GM23338 (cell line): ENCODE measurements around the gene FATE1. TPM values are rescaled to one million over a fixed set of nuclear protein-coding genes. Genes with fewer than 3 reads are reported as not detected.

ENCODE experiments used
- ATAC-seq: fragments of 200-7000 bp; cut with Tn5 transposase; 3 replicates; pipeline ENCODE4 v1.9.1; 2020
- DNase-seq: peaks from one replicate; pipeline ENCODE4 v3.0.0-alpha.2; 2015; ENCODE audit warnings: low spot score
- H2AFZ ChIP-seq: fragments of 200-600 bp; sonication (generic); 2 replicates; pipeline ENCODE4 v1.8.0; 2016; ENCODE audit warnings: antibody characterized with exemption, mild to moderate bottlenecking, moderate library complexity
- H3F3A ChIP-seq: fragments of 200-600 bp; sonication (generic); replicated peaks from 2 replicates; pipeline ENCODE4 v1.8.0; 2017; ENCODE audit warnings: antibody characterized with exemption, mixed run types, low read depth
- H3K27ac ChIP-seq: fragments of 200-600 bp; sonication (generic); 2 replicates; pipeline ENCODE4 v1.6.1; 2016; ENCODE audit warnings: low read depth
- H3K27me3 ChIP-seq: fragments of 200-600 bp; sonication (generic); 2 replicates; pipeline ENCODE4 v1.8.0; 2016; ENCODE audit warnings: mild to moderate bottlenecking, mixed run types, moderate library complexity; ENCODE audit not compliant: insufficient read depth
- H3K36me3 ChIP-seq: fragments of 200-600 bp; sonication (generic); 2 replicates; pipeline ENCODE4 v1.8.0; 2016; ENCODE audit warnings: mild to moderate bottlenecking; ENCODE audit not compliant: insufficient read depth
- H3K4me1 ChIP-seq: fragments of 200-600 bp; sonication (generic); 2 replicates; pipeline ENCODE4 v1.8.0; 2016; ENCODE audit warnings: mild to moderate bottlenecking, moderate library complexity; ENCODE audit not compliant: insufficient read depth
- H3K4me2 ChIP-seq: fragments of 200-600 bp; sonication (generic); 2 replicates; pipeline ENCODE4 v1.7.1; 2017; ENCODE audit warnings: mixed run types
- H3K4me3 ChIP-seq: fragments of 200-600 bp; sonication (generic); 2 replicates; pipeline ENCODE4 v1.6.1; 2016; ENCODE audit warnings: mixed run types
- H3K79me2 ChIP-seq: fragments of 200-600 bp; sonication (generic); replicated peaks from 2 replicates; pipeline ENCODE4 v1.8.0; 2017; ENCODE audit warnings: mild to moderate bottlenecking; ENCODE audit not compliant: insufficient read depth
- H3K9me2 ChIP-seq: fragments of 200-600 bp; sonication (generic); 2 replicates; pipeline ENCODE4 v1.8.0; 2017; ENCODE audit not compliant: insufficient read depth
- H4K20me1 ChIP-seq: fragments of 200-600 bp; sonication (generic); replicated peaks from 2 replicates; pipeline ENCODE4 v1.8.0; 2017; ENCODE audit warnings: mild to moderate bottlenecking; ENCODE audit not compliant: insufficient read depth
- H3K27ac Mint-ChIP-seq: 2 replicates; pipeline ENCODE4 v1.8.0; 2020; ENCODE audit warnings: inconsistent platforms, mild to moderate bottlenecking, moderate library complexity, mixed read lengths
- H3K27me3 Mint-ChIP-seq: 3 replicates; pipeline ENCODE4 v1.8.0; 2022; ENCODE audit warnings: low read depth, mild to moderate bottlenecking, moderate library complexity, mixed read lengths, inconsistent platforms; ENCODE audit not compliant: insufficient read depth, poor library complexity
- H3K36me3 Mint-ChIP-seq: 3 replicates; pipeline ENCODE4 v1.8.0; 2021; ENCODE audit warnings: low read depth, mild to moderate bottlenecking, inconsistent platforms, moderate library complexity, mixed read lengths
- H3K4me1 Mint-ChIP-seq: 3 replicates; pipeline ENCODE4 v1.8.0; 2020; ENCODE audit warnings: mild to moderate bottlenecking, inconsistent platforms, mixed read lengths
- H3K4me3 Mint-ChIP-seq: 3 replicates; pipeline ENCODE4 v1.8.0; 2021; ENCODE audit warnings: moderate library complexity, mild to moderate bottlenecking, inconsistent platforms, mixed read lengths
- H3K9me3 Mint-ChIP-seq: 3 replicates; pipeline ENCODE4 v1.8.0; 2020; ENCODE audit warnings: moderate library complexity, mild to moderate bottlenecking, inconsistent platforms, mixed read lengths
- CTCF ChIP-seq, 2 experiments: fragments of 200-600 bp in 1 of 2; sonication (generic) in 1 of 2; conservative IDR thresholded peaks; 2 replicates each; pipeline versions ENCODE4 v1.5.1 to v1.6.1; 2016 to 2017; ENCODE audit warnings: antibody characterized with exemption in 2 of 2, low read depth in 2 of 2, mild to moderate bottlenecking in 2 of 2, moderate library complexity in 1 of 2
- EZH2 ChIP-seq: fragments of 200-600 bp; sonication (generic); IDR thresholded peaks from one replicate; pipeline ENCODE4 v1.8.0; 2017; ENCODE audit warnings: antibody characterized with exemption, mild to moderate bottlenecking, low read depth; ENCODE audit not compliant: unreplicated experiment
- EZH2phosphoT487 ChIP-seq: fragments of 200-600 bp; sonication (generic); IDR thresholded peaks from one replicate; pipeline ENCODE4 v1.8.1; 2018; ENCODE audit warnings: antibody characterized with exemption; ENCODE audit not compliant: unreplicated experiment
- JUNB ChIP-seq: IDR thresholded peaks from one replicate; pipeline ENCODE4 v1.6.1; 2016; ENCODE audit warnings: antibody characterized with exemption; ENCODE audit not compliant: unreplicated experiment
- NANOG ChIP-seq: IDR thresholded peaks from 2 replicates; pipeline ENCODE4 v1.6.1; 2016; ENCODE audit warnings: antibody characterized with exemption, borderline replicate concordance
- POLR2AphosphoS5 ChIP-seq: IDR thresholded peaks from 2 replicates; pipeline ENCODE4 v1.6.1; 2016; ENCODE audit warnings: antibody characterized with exemption, low read depth
- REST ChIP-seq: IDR thresholded peaks from one replicate; pipeline ENCODE4 v1.6.1; 2018; ENCODE audit warnings: antibody characterized with exemption; ENCODE audit not compliant: unreplicated experiment
- STAT1 ChIP-seq: IDR thresholded peaks from one replicate; pipeline ENCODE4 v1.6.1; 2016; ENCODE audit warnings: antibody characterized with exemption; ENCODE audit not compliant: unreplicated experiment
- ZNF114 ChIP-seq: fragments of 250-450 bp; sonication (Bioruptor Pico); IDR thresholded peaks from 2 replicates; pipeline ENCODE4 v1.5.0; 2020; ENCODE audit warnings: mild to moderate bottlenecking, moderate library complexity
- ZNF331 ChIP-seq: fragments of 250-450 bp; sonication (Bioruptor Pico); IDR thresholded peaks from 2 replicates; pipeline ENCODE4 v1.5.0; 2020; ENCODE audit warnings: low read depth, mild to moderate bottlenecking, moderate library complexity
- ZNF462 ChIP-seq: fragments of 250-450 bp; sonication (Bioruptor Pico); IDR thresholded peaks from 2 replicates; pipeline ENCODE4 v1.5.0; 2020; ENCODE audit warnings: mild to moderate bottlenecking, moderate library complexity
- polyA plus RNA-seq: library from polyadenylated mRNA; unstranded; fragments of >200 nt; fragmentation: Nextera tagmentation; extraction: Ambion mirVana; gene quantifications from 2 replicates; pipeline ENCODE4 v1.2.1, GENCODE V29; 2016
- total RNA-seq: library from RNA; depleted of rRNA; stranded (reverse); fragments of >200 nt; shearing (Covaris generic); gene quantifications from 2 replicates; pipeline ENCODE4 v1.2.3, GENCODE V29; 2014

Gene FATE1
- total and polyA plus RNA-seq, 2 experiments from 2014 or later: 0.31 TPM; not detected in 1

GRCh38 chrX:151746502-151746901, 30.7 kb downstream of the FATE1 start:
- Mint-ChIP-seq H3K9me3 (no peaks in the 10 kb centered on the region), H3K36me3 (no peaks in the 10 kb centered on the region), H3K4me3 (no peak overlapping the region), H3K27me3 (no peaks in the 10 kb centered on the region), H3K27ac (no peak overlapping the region), H3K4me1 (peaks cover 12% of the 10 kb centered on the region; the same call in 2 of the 3 replicates)
- no peaks in the 10 kb centered on the region for H4K20me1 ChIP-seq
- no peaks in the 10 kb centered on the region for H3K27me3 ChIP-seq
- DNase-seq (no peak), ATAC-seq (no peak)
- no peak overlapping the region for H3K27ac ChIP-seq
- no peaks in the 10 kb centered on the region for H3K9me2 ChIP-seq
- TF ChIP-seq ZNF114 (CRISPR knock-in tag) (no peak), JUNB (no peak), EZH2 (no peak), STAT1 (no peak)
- H3K36me3 ChIP-seq: no peaks in the 10 kb centered on the region
- no peak overlapping the region for H3K4me2 ChIP-seq
- H3K79me2 ChIP-seq: no peaks in the 10 kb centered on the region
- H3F3A ChIP-seq: no peaks in the 10 kb centered on the region
- H3K4me3 ChIP-seq: no peak overlapping the region
- no peak overlapping the region for H2AFZ ChIP-seq
- peaks cover 7% of the 10 kb centered on the region; the same call in 1 of the 2 replicates for H3K4me1 ChIP-seq

GRCh38 chrX:151750511-151750910, 34.7 kb downstream of the FATE1 start:
- Histone ChIP-seq H3K27ac (no peak overlapping the region), H3K9me2 (no peaks in the 10 kb centered on the region), H3F3A (no peaks in the 10 kb centered on the region), H4K20me1 (no peaks in the 10 kb centered on the region), H3K27me3 (no peaks in the 10 kb centered on the region), H3K79me2 (no peaks in the 10 kb centered on the region), H3K36me3 (no peaks in the 10 kb centered on the region), H3K4me3 (no peak overlapping the region), H2AFZ (no peak overlapping the region), H3K4me2 (no peak overlapping the region), H3K4me1 (peaks cover 7% of the 10 kb centered on the region; the same call in 1 of the 2 replicates)
- no peak overlapping the region for H3K4me3 Mint-ChIP-seq
- peaks cover 15% of the 10 kb centered on the region; the same call in 2 of the 3 replicates for H3K4me1 Mint-ChIP-seq
- ATAC-seq (no peak), DNase-seq (no peak)
- no peak overlapping the region for H3K27ac Mint-ChIP-seq
- no peaks in the 10 kb centered on the region for H3K36me3 Mint-ChIP-seq
- no peaks in the 10 kb centered on the region for H3K9me3 Mint-ChIP-seq
- H3K27me3 Mint-ChIP-seq: peaks cover 2% of the 10 kb centered on the region
- no peak for TF ChIP-seq EZH2phosphoT487
- no peak for TF ChIP-seq JUNB
- no peak for TF ChIP-seq NANOG
- TF ChIP-seq ZNF331 (CRISPR knock-in tag): no peak
- TF ChIP-seq ZNF462 (CRISPR knock-in tag): no peak
- no peak for TF ChIP-seq CTCF (conservative IDR thresholded peaks at IDR 0.05; ENCODE audit: low read depth in 2 of 2)
- TF ChIP-seq POLR2AphosphoS5: no peak
- TF ChIP-seq ZNF114 (CRISPR knock-in tag): no peak
- TF ChIP-seq EZH2: no peak
- no peak for TF ChIP-seq STAT1
- TF ChIP-seq REST: no peak
